CD4-positive, alpha-beta T cell treated with Interferon gamma for 1 hour (primary cell): ENCODE results near the gene CD6.
"Not testable (repeated sequence)": the region's sequence is repeated elsewhere in the genome, so short reads cannot be mapped to it uniquely, and the experiment has no call there.

Experiments
- DNase-seq: peaks from one replicate; pipeline ENCODE4 v3.0.0-alpha.2; 2020

Gene CD6

DNA sequence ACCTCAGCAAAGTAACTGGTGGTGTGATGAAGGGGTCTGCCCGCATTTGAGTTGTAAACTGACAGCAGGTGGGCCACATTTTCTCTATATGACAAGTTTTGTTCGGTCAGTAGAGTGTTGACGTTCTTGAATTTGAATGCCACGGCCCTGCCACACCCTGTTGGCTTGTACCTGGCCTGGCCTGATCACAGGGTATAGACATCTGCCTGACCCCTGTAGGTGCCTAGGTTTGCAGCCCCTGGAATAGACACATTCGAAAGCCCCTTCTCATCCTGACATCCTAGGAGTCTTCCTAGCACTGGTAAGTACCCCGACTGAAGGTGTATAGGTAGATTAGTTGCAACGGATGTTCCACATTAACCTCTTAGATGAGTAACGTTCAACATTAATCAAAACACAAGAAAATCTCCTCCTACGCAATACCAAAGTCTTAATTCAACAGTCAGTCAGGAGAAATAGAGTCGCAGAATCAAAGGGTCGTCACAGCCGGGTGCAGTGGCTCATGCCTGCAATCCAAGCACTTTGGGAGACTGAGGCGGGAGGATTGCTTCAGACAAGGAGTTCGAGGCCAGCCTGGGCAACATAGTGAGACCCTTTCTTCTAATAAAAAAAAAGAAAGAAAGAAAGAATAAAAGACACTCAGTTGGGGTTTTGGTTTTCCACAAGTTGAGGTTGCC, 87.2 kb downstream of the CD6 start:
- no peak for DNase-seq

DNA sequence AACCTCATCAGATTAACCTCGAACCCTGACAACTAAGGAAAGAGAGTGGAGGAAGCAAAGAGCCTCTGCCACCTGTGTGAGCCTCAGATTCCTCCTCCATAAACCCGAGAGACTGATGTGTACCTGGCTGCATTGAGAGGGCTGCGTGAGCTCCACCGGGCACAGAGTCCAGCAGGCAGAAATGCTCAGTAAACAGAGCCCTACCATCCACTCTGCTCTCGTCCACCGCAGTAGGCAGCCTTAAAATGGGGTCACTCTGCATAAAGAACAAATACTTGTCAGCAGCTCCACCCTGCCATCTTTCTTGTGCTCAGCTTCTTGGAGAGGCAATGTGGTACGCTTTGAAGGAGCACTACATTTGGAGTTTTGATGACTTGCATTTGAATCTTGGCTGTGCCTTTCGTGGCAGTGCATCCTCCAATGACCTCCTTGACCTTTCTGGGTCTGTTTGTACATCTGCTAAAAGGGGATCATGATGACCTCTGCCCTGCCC, 87.8 kb downstream of the CD6 start:
- no peak for DNase-seq

DNA sequence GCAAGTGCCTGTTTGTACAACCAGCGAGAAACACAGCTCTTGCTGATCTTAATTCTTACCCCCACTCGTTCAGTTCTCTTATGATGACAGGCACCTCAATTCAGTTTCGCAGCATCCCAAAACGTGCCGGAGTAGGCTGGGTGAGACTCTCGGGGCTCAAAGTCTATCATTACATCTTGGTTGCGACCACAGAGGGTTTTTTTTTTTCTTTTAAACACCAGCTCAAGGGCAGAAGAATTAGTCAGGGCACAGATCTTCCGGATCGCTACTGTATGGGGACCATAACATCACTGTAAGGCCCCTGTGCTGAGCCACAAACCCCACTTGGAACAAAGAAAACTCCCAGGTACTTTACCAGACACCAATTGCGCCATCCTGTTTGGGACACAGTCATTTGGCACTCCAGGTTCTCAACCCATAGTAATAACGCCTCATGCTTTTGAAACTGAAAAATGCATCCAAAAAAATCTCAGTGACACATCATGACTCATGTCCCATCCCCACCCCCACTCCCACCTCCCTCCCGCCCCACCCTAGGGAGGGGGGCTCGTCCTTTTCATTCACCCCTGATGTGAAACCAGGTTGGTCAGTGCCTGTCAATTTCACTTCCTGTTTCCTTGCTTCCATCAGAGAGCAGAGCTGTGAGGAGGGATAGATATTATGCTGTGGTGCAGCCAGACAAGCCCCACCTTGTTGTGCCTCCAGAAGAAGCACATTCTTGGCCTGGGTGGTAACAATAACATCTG, 89.8 kb downstream of the CD6 start:
- DNase-seq, result peak; percentile 84

DNA sequence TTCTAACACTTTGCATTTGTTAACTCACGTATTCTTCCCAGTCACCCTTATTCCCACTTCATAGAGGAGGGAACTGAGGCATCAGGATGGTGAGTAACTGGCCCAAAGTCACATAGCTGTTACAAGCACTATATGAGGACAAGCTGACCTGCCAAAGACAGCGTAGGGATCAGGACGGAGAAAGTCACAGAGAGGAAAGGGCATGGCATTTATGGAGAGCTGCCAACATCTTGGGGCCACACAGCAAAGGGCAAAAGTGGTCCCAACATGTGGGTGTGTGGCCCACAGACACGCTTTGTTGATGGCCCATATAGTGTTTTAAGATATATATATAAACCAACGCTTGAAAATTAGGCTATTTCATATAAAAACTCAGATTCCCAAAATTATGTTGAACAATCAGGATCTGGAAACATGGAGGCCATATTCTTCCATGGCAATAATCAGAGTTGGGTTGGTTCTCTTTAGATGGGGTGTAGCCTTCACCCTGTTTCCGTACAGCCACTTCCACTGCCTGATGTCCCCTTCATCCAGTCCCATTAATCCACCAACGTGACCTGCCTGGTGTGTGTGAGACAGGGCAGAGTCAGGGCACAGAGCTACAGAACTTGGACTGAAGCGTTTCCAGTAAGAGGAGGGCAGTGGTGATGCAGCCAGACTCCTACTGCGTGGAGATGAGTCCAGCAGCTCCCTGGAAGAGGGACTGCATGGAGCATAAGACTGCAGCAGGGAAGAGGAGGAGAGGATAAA, 90.9 kb downstream of the CD6 start:
- DNase-seq, result no peak

DNA sequence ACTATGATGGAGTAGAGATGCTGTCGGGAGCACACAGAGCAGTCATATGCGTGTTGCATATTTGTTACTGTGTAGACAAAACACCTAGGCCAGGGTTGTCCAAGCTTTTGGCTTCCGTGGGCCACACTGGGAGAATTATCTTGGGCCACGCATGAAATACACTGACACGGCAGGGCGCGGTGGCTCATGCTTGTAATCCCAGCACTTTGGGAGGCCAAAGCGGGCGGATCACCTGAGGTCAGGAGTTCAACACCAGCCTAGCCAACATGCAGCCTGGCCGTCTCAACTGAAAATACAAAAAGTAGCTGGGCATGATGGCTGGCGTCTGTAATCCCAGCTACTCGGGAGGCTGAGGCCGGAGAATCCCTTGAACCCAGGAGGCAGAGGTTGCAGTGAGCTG, 93.8 kb downstream of the CD6 start:
- DNase-seq, result not testable (repeated sequence)

DNA sequence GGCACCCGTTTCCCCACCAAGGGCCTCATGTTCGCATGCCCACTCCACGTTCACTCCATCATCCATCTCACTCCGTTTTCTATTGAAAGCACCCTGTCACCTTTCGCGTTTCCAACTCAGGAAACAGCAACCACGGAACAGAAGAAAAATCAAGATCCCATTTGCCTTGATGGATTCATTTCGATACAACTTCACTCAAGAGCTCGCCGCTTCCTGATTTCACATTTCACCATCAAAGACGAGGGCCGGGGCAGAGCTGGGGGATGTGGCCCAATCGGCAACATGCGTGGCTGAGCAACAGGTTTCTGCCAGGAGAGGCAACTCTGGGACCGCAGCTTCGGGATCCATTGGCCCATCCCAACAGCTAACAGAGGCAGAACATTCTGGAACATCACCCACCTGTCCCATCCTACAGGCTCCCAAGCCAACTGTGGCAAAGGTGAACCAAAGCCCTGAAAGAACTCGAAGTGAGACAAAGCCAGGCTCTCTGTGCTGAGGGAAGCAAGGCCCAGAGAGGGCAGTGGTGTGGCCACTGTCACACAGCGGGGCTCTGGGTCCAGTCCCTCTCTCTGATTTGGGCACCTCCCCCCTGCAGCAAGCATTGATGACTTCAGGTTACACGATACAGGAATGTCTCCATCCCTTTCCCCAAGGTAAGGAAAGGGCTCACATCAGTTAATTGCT, 94.6 kb downstream of the CD6 start:
- no peak for DNase-seq

DNA sequence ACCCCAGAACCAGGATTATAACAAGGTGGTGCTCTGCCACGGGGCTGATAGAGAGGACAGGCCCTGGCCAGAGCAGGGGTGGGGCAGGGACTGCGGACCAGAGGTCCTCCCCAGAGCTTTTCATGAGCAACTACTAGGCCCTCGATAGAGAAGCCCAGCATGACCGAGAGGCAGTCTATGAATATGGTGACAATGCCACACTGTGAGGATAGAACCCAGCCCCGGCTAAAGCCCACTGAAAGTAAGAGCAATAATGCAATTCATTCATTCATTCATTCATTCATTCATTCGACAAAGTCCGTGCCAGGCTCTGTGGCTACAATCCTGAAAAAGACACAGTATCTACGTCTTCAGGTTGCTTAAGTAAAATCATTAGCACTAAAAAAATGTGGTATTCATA, 95.2 kb downstream of the CD6 start:
- no peak for DNase-seq

DNA sequence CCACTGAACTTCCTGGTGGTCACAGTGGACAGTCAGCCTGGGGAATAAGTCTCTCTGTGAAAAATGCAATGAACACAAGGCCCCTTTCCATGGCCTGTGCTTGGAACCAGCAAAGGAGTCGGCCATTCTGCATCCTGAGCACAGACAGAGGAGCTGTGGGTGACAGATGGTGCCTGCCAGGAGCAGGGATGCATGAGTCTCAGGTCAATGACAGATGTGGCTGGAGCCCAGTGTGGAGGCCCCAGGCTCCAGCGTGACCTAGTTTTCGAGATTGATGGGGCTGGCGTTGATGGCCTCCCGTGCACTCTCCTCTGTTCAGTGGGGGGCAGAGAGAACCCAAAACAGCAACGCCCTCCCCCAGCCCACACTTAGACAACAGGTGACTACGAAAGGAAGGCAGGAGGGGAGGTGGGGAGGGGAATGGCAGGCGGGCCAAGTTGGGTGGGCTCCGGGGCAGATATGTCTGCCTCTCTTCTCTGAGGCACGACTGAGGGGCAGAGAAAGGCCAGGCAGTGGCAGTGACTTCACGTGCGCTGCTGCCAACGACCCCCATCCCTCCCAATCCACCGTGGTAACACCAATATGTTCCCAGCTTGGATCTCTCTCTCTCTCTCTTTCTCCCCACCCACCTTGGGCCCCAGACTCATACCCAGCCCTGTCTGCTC, 96.4 kb downstream of the CD6 start:
- no peak for DNase-seq

DNA sequence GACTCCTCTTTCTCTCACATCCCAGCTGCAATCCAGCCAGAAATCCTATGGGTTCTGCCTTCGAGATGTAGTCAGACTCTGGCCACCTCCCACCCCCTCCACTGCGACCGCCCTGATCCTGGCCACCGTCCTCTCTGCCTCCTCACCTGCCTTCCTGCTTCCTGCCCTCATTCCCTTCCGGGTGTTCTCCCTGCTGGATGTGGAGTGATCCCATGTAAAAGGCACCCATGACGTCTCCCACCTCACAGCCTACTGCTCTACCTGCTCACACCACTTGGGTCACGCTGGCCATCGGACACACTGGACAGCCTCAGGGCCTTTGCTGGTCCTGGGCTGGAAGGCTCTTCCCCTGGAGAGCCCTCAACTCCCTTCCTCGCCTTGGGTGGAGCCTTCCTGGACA, 97.1 kb downstream of the CD6 start:
- DNase-seq, result no peak

DNA sequence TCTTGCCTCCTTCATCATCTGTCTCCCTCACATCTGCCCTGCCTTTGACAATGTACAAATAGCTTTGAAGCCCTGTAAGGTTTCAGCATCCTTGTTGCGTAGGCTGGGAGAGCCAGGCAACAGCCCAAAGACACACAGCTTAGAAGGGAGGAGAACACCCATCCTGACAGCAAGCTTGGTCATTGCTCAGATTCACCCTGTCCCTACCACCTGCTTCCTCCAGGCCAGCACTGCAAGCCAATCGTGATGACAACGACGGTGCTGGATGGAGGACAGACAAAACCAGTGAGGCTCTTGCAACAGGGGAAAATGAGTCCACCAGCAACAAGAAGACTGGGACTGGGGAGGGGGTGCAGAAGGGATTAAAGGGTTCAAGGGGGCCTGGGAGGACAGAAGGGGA, 97.9 kb downstream of the CD6 start:
- no peak for DNase-seq
